Stimulated activated CD4-positive, alpha-beta T cell treated with anti-CD3 and anti-CD28 coated beads, Interleukin-12 subunit alpha, Interleukin-12 subunit beta, amount 100 ng/mL, for 48 hours (primary cell): ENCODE results near the gene FOXF2.
"Not testable (repeated sequence)": the region's sequence is repeated elsewhere in the genome, so short reads cannot be mapped to it uniquely, and the experiment has no call there.

Experiments
- DNase-seq, 3 donors: peaks; one replicate each; pipeline ENCODE4 v3.0.0-alpha.2; 2020; ENCODE audit warnings: low read depth in 2 of 3, low spot score in 1 of 3

FOXF2 gene

DNA sequence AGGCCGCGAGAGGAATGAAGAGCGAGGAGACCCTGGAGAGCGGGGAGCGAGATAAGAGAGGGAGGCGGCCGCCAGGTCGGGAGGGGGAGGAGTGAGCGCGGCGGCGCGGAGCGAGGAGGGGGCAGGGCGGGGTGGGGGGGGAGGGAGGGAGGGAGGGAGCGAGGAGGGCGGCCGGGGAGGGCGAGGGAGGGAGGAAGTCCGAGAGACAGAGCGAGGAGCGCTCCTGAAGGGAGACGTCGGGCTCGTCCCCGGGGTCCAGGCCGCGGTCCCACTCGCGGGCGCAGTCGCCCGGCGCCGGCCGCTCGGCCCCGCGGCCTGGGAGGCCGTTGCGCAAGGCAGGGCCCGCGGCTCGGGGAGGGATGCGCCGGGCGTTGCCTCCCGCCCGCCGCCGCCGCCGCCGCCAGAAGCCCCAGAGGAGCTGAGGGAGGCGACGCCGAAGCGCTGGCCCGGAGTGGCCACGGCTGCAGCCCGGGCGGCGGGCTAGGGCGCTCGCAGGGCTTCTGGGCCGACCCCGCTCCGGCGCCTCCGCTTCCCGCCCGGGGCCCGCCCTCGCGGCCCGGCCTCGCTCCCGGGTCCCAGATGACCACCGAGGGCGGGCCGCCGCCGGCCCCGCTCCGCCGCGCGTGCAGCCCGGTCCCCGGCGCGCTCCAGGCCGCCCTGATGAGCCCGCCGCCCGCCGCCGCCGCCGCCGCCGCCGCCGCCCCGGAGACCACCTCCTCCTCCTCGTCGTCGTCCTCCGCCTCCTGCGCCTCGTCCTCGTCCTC is at the start of gene FOXF2:
Gene FOXF2, plus strand, starts transcription at position 208 of the 764 bp plus-strand sequence. Its CDS starts 372 bp downstream, at position 580.
- DNase-seq, result no peak

DNA sequence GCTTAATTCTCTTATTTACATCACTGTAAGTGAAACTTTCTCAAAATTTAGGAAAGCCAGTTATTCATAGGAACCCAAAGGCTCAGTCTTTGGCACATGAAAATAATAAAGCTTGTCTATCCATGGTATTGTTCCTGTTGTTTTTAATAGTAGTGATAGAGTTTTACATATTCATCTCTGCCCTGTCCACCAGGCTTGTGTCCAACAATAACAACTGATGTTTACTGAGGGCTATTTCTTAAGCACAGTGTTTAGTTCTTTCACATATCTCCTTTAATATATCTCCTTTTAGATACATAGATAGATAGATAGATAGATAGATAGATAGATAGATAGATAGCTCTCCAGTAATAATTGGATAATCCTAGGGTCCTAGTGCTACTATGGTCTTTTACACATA is 43.3 kb upstream of the FOXF2 start:
- DNase-seq, result no peak

DNA sequence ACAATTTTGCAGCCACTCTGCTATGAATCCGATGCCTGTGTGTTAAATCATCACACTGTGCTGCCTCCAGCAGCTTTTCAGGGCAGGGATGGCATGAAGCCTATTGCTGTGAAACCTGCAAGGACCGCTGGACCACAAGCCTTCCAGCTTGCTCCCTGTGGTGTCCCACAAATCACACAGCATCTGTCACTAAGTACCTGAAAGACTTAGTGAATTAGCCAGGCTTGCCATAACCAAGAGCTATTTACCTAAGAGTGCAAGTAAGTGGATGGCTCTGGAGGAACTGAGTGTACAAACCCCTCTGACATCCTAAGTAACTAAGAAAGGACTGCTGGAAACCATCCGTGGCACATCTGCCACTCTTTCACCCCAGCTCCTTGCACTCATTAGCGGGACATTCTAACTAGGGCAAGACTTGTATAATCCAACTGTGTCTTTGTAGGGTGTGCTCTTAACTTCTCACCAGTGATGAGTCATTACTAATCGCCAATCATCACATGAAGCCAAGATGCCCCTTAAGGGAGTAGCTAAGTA is 42.8 kb upstream of the FOXF2 start:
- no peak for DNase-seq

DNA sequence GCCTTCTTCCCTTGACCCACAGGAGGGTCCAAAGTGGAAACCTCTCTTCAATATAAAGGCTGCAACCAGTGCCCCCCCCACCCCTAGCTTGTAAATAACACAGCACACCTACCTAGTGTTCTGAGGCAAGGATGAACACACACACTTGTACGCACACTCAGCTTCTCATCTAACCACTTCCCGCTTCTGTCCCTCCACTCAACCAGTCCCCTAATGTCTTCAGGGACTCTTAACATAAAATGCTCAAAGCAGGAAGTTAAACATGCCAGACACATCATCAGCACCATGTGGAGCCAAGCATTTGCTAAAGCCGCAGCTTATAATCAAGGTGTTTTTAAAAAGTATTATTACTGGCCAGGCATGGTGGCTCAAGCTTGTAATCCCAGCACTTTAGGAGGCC is 42.2 kb upstream of the FOXF2 start:
- no peak for DNase-seq

DNA sequence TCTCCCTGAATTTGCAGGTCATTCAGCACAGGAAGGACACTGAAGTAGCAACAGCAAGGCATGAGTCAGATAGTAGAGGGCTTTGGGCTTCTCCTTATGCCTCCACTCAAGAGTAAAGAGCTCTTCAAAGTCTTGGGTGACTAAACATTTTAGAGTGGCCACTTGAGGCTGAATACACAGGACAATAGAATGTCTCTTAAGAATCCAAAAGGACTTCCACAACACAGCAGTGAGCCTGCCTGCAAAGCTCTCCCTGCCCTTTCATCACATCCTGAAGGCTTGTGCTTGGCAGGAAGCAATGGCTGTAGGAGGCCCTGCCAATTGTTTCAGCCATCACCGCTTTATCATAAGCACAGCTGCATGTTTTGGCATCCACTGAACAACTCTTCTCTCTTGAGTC is 40.7 kb upstream of the FOXF2 start:
- DNase-seq, result no peak

DNA sequence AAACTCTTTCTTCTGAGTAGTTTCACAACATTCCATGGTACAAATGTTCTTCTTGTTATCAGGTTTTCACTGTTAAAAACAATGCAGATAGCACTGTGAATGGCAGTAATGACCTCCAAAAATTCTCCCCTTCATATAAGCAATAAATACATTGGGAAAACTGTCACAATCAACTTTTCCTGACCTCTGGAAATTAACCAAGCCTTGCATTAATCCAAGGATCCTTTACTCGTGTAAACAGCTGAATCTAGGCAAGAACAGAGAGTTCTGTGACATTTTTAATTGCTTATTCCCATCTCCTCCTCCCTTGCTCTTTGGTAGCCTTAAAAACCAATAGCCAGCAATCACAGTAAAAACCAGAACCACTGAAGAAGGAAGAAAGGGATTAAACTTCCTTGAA is 39.7 kb upstream of the FOXF2 start:
- no peak for DNase-seq

DNA sequence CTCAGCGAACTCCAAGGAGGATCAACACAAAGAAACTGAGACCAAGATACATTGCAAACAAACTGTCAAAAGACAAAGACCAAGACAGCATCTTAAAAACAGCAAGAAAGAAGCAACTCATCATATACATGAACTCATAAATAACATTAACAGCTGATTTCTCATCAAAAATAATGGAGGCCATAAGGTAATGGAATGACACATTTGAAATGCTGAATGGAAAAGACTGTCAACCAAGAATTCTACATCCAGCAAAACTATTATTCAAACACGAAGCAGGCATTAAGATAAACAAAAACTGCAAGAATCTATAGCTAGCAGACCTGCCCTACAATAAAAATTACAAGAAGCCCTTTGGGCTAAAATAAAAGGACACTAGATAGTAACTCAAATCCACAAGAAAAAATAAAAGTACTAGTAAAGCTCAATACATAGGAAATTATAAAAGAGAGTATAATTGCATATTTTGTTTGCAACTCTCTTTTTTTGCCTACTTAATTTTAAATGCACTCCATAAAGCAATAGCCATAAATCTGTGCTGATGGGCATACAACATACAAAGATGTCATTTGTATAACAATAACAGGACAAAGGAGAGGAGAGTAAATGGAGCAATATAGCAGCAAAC is 37.9 kb upstream of the FOXF2 start:
- no peak for DNase-seq

DNA sequence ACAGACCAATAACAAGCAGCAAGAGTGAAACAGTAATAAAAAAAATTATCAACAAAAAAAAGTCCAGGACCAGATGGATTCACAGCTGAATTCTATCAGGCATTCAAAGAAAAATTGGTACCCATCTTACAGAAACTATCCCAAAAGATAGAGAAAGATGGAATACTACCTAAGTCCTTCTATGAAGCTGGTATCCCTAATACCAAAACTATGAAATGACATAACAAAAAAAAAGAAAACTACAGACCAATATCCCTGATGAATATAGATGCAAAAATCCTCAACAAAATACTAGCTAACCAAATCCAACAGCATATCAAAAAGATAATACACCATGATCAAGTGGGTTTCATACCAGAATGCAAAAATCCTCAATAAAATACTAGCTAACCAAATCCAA is 34.3 kb upstream of the FOXF2 start:
- DNase-seq, result not testable (repeated sequence)

DNA sequence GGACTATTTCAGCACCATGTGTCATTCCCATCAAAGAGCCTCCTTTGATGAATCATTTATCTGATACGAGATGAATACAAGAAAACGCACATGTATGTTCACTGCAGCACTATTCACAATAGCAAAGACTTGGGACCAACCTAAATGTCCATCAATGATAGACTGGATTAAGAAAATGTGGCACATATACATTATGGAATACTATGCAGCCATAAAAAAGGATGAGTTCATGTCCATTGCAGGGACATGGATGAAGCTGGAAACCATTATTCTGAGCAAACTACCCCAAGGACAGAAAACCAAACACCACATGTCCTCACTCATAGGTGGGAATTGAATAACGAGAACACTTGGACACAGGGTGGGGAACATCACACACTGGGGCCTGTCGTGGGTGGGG is 27.7 kb upstream of the FOXF2 start:
- not testable (repeated sequence) for DNase-seq

DNA sequence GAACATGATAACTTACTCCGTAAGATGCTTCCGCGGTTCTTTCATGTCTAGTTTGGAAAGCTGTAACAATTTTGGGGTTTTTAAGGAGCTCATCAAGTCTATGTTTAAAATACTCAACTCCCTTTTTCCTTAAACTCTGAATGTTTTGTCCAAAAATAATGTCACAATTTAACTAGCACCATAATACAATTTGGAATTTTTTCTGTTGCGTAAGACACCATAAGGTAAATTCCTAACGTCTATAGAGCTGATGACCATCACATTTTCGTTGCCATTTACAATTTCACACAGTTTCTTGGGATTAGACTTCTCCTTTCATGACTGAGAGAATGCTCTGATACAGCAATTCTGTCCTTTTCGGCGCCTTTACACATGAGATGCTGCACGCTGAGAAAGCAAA is 26.7 kb upstream of the FOXF2 start:
- no peak for DNase-seq

DNA sequence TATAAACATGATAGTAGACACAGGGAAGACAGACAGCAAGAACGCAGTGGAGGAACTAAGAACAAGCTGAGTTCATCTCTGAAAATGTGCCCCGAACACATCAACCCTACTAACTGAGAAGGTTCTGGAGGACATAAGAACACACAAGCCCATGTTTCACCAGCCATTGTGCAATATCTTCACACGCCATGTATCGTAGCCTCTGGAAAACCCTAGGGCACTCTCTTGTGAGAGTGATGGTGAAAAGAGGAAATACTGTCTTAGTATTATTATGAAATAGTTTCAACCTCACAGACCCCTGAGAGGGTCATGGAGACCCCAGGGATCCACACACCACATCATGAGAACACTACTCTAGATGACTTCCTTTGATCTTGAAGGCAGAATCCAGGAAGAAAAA is 26.1 kb upstream of the FOXF2 start:
- no peak for DNase-seq

DNA sequence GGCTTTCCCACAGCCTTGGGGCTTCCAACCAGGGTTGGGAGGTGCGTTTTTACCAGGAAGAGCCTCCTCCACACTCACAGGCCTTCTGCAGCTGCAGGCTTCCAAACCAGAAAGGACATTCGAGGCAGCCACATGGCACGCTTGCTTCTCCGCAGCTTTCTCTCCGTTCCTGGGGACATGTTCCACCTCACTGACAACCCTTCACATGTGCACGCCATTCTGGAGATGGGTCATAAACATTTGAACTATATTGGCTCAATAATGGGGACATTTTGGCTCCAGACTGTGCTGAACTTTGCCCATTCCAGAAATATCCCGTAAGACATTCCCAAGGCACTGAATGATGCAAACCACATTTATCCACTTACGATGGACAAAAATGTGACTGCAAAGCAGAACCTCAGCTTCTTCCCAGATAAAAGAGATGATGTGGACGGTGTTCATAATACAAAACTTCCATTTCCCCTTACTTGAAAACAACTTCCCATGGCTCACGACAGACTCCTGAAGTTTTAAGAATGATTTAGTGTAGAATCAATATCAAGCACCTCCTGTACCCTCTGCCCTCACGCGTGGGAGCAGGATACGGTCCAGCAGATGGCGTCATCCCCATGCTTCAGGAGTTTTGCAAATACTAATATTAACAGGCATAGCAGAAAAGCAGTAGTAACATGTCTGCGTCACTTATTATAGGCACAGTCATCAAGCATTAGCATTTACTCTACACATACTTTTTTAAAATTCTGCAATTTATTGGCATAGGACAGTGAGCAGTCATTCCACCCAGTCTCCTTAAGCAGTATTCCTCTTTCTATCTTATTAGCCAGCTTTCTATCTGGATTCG is 25.4 kb upstream of the FOXF2 start:
- DNase-seq, result no peak

DNA sequence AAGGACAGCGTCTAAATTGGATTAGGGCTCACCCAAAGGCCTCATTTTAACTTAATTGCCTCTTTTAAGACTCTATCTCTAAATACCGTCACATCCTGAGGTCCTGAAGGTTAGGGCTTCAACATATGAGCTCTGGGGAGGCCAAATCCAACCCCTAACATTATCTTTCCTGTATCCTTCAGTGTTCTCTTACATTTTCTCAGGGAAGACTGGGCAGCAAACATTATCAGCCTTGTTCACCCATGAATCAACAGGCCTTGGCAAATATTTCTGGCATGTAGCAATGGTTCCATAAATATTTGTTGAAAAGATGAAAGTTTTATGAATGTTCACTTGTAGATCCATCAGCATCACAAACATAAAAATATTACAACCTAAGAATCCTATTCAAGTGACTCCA is 24.6 kb upstream of the FOXF2 start:
- DNase-seq, result no peak

DNA sequence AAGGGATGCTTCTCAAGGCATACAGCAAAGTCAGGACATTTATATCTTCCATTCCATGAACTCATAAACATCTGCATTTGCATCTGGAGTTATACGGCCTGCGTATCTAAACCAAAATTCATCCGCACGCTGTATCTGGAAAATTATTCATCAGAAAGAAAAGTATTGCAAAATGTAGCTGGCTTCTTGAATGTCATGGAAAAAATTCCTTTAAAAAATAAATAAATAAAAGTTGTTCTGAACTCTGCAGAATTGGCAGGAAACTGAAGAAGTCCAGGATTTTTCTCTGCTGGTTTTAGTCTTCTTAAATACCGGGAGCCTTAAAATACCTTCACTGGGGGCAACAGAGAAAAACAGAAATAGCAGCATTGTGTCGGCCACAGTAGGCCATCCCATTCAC is 23.7 kb upstream of the FOXF2 start:
- no peak for DNase-seq

DNA sequence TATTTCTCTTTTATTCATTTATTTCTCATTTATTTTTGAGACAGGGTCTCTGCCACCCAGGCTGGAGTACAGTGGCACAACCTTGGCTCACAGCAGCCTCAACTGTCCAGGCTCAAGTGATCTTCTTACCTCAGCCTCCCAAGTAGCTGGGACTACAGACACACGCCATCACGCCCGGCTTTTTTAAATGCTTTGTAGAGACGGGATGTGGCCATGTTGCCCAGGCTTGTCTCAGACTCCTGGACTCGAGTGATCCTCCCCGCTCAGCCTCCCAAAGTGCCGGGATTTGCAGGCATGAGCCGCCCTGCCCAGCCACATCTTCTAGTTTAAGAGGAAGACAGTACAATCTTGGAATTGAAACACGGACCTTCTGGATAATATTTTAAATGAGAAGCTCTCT is 21.6 kb upstream of the FOXF2 start:
- DNase-seq, result no peak

DNA sequence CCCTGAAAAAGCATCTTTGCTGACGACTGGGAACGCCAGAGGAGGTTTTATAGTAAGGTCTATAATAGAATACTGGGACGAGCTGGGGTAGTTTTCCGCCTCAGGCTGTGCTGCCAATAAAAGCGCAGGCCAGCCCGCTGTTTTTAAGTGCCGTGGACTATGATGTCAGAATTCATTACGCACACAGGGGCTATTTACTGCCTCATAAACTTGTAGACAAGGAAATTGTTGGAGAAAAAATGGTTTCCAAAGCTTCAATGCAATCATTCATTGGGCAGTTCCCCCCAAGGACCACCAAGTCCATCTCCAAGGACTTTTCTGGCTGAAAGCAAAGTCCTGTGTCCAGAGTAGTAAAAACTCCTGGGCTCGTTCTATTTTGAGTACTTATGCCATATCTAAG is 20.4 kb upstream of the FOXF2 start:
- DNase-seq, result no peak

DNA sequence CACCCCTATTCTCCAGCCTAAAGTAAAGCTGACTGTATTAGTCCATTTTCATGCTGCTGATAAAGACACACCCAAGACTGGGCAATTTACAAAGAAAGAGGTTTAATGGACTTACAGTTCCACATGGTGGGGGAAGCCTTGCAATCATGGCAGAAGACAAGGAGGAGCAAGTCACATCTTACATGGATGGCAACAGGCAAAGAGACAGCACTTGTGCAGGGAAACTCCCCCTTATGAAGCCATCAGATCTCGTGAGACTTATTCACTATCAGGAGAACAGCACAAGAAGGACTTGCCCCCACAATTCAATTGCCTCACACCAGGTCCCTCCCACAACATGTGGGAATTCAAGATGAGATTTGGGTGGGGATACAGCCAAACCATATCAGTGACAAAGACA is 19.7 kb upstream of the FOXF2 start:
- not testable (repeated sequence) for DNase-seq

DNA sequence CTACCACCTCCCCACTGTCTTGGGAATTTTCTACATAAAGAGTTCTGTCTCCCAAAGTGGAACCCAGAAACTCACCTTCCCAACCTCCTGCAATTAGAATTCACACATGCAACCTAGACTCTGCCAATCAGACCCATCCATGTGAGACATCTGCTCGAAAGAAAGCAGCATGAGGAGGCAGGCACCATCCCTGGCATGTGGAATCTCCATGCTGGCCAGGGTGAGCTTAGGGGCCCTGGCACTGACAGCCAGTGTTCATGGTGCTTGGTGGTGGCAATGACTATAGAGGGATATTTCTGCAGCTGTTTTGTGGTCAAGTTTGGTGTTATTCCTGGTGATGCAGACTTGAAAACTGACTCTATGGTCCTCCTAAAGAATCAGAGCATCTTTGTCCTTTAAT is 17.4 kb upstream of the FOXF2 start:
- DNase-seq, result no peak

DNA sequence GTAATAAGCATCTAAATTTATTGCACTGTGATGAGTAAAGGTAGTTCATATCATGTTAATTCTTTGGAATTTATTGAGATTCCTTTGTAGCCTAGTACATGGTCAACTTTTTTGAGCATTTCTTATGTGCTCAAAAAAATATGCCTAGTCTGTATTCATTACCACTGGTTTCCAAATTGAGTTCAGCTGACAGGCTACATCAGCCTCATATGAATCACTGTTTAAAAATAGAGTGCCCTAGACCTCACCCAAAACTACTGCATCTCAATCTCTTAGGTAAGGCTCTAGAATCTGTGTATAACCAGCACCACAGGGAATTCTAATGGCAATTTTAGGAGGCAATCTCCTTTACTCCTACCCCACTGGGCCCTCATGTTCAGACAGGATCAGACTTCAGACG is 16.7 kb upstream of the FOXF2 start:
- no peak for DNase-seq

DNA sequence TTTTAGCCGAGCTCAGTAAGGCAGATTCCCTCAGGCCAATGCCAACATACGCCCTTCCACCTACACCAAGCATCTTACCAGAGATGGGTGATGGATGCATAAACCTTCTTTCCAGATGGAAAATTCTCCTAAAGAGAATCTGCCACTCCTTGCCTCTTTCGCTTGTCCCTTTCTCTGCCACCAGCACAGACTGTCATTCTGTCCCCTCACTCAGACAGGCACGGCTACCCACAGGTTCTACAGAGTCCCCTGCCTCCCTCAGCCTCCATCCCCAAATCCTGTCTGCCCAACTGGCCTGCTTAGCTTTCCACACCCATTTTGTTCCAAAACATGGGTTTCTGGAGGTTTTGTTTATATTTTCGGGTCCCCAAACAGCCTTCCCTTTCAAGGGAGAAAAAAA is 12.7 kb upstream of the FOXF2 start:
- DNase-seq, result no peak

DNA sequence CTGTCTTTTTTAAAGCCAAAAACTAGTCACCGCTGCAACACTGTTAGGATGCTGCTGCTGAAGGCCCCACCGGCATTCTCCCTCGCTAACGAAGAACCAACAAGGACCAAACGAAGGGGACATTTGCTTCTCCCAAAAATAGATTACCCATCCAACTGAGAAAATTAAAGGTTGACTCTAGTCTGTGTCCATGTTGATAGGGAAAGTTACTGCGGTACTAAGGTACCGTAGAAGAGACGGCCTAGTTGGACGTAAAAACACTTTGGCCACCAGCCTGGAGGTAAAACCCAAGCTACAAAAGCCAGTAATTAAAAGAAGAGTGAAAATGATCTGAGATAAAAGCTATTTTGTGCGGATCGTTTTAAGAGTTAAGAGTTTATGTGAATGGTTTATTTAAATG is 11.8 kb upstream of the FOXF2 start:
- DNase-seq, result no peak
